Smooth muscle cell (in vitro differentiated cells): ENCODE data around the gene COLGALT1. TPM values are rescaled to one million over a fixed set of nuclear protein-coding genes. Genes with fewer than 3 reads are reported as not detected.

Source experiments
- DNase-seq: peaks from one replicate; lab custom pipeline; 2025; ENCODE audit not compliant: unreplicated experiment; lab: John Stamatoyannopoulos, UW
- H2AFZ ChIP-seq: fragments of 200-600 bp; sonication (generic); 2 replicates; pipeline ENCODE4 v1.6.0; 2016; ENCODE audit warnings: antibody characterized with exemption, low read depth, mild to moderate bottlenecking
- H3F3A ChIP-seq: fragments of 200-600 bp; sonication (generic); 2 replicates; pipeline ENCODE4 v1.6.0; 2017; ENCODE audit warnings: antibody characterized with exemption, low read depth
- H3K27ac ChIP-seq: fragments of 200-600 bp; sonication (generic); 2 replicates; pipeline ENCODE4 v1.5.1; 2016; ENCODE audit warnings: low read depth, mild to moderate bottlenecking
- H3K27me3 ChIP-seq: fragments of 200-600 bp; sonication (generic); 2 replicates; pipeline ENCODE4 v1.6.1; 2016; ENCODE audit warnings: low read depth, mild to moderate bottlenecking
- H3K36me3 ChIP-seq: fragments of 200-600 bp; sonication (generic); 2 replicates; pipeline ENCODE4 v1.5.1; 2016; ENCODE audit warnings: low read depth
- H3K4me1 ChIP-seq: fragments of 200-600 bp; sonication (generic); 2 replicates; pipeline ENCODE4 v1.5.1; 2016; ENCODE audit warnings: low read depth
- H3K4me2 ChIP-seq: fragments of 200-600 bp; sonication (generic); 2 replicates; pipeline ENCODE4 v1.6.0; 2016; ENCODE audit warnings: mild to moderate bottlenecking
- H3K4me3 ChIP-seq: fragments of 200-600 bp; sonication (generic); 2 replicates; pipeline ENCODE4 v1.5.1; 2016; ENCODE audit warnings: mild to moderate bottlenecking
- H3K79me2 ChIP-seq: fragments of 200-600 bp; sonication (generic); 2 replicates; pipeline ENCODE4 v1.6.0; 2016; ENCODE audit warnings: low read depth, mild to moderate bottlenecking
- H3K9ac ChIP-seq: fragments of 200-600 bp; sonication (generic); 2 replicates; pipeline ENCODE4 v1.6.0; 2016; ENCODE audit warnings: low read depth
- H3K9me3 ChIP-seq: fragments of 200-600 bp; sonication (generic); replicated peaks from 2 replicates; pipeline ENCODE4 v1.5.1; 2016; ENCODE audit warnings: low read depth
- H4K20me1 ChIP-seq: fragments of 200-600 bp; sonication (generic); 2 replicates; pipeline ENCODE4 v1.6.0; 2016; ENCODE audit warnings: low read depth
- CTCF ChIP-seq: fragments of 200-600 bp; sonication (generic); IDR thresholded peaks from 2 replicates; pipeline ENCODE4 v1.5.1; 2017; ENCODE audit warnings: borderline replicate concordance, mild to moderate bottlenecking, antibody characterized with exemption; ENCODE audit not compliant: insufficient read depth, poor library complexity, severe bottlenecking
- WGBS: methylation state at CpG from one replicate; pipeline ENCODE4 v1.1.7; 2016; ENCODE audit warnings: low lambda C conversion rate; 5-methylcytosine and 5-hydroxymethylcytosine counted together
- polyA plus RNA-seq: library from polyadenylated mRNA; unstranded; fragments of >200 nt; fragmentation: Nextera tagmentation; extraction: Ambion mirVana; gene quantifications from 2 replicates; pipeline ENCODE4 v1.2.1, GENCODE V29; 2016
- total RNA-seq: library from RNA; depleted of rRNA; stranded (reverse); fragments of >200 nt; gene quantifications from 2 replicates; pipeline ENCODE4 v1.2.3, GENCODE V29; 2014

The COLGALT1 gene
- total and polyA plus RNA-seq, 2 experiments from 2014 or later: 126 to 151 TPM

- no peaks in the 10 kb centered on the region for H4K20me1 ChIP-seq
- no peaks in the 10 kb centered on the region for H3K36me3 ChIP-seq
- no peak for DNase-seq
- no peak overlapping the region for H2AFZ ChIP-seq
- H3K4me2 ChIP-seq: no peak overlapping the region
- no peaks in the 10 kb centered on the region for H3F3A ChIP-seq
- no peaks in the 10 kb centered on the region for H3K79me2 ChIP-seq
- H3K9ac ChIP-seq: no peak overlapping the region
- peaks cover 5% of the 10 kb centered on the region for H3K27me3 ChIP-seq
- H3K27ac ChIP-seq: no peak overlapping the region
- no peak overlapping the region for H3K4me3 ChIP-seq
- 88% methylated on average over 27 of the region's 30 CpGs for WGBS
- no peaks in the 10 kb centered on the region for H3K4me1 ChIP-seq
- no peak for TF ChIP-seq CTCF
- no peaks in the 10 kb centered on the region for H3K9me3 ChIP-seq
Observed at GRCh38 chr19:17540174-17540573, 15.3 kb upstream of the COLGALT1 start.

GRCh38 chr19:17541184-17541759, 14.2 kb upstream of the COLGALT1 start:
- H3K4me3 ChIP-seq: no peak overlapping the region
- no peak overlapping the region for H3K27ac ChIP-seq
- 95% methylated on average over 4 of the region's 4 CpGs for WGBS
- no peak overlapping the region for H2AFZ ChIP-seq
- no peaks in the 10 kb centered on the region for H3K36me3 ChIP-seq
- no peaks in the 10 kb centered on the region for H3K4me1 ChIP-seq
- no peak overlapping the region for H3K4me2 ChIP-seq
- no peaks in the 10 kb centered on the region for H3K9me3 ChIP-seq
- H4K20me1 ChIP-seq: no peaks in the 10 kb centered on the region
- no peak overlapping the region for H3K9ac ChIP-seq
- H3F3A ChIP-seq: no peaks in the 10 kb centered on the region
- H3K79me2 ChIP-seq: no peaks in the 10 kb centered on the region
- TF ChIP-seq CTCF: no peak
- DNase-seq: no peak
- peaks cover 5% of the 10 kb centered on the region for H3K27me3 ChIP-seq

GRCh38 chr19:17542042-17542441, 13.4 kb upstream of the COLGALT1 start:
- no peak overlapping the region for H3K4me2 ChIP-seq
- H3K9ac ChIP-seq: no peak overlapping the region
- H3K9me3 ChIP-seq: no peaks in the 10 kb centered on the region
- no peak for TF ChIP-seq CTCF
- no peak for DNase-seq
- H3K79me2 ChIP-seq: no peaks in the 10 kb centered on the region
- WGBS: 88% methylated on average over 15 of the region's 15 CpGs
- H3K27ac ChIP-seq: no peak overlapping the region
- no peak overlapping the region for H3K4me3 ChIP-seq
- no peak overlapping the region for H2AFZ ChIP-seq
- no peaks in the 10 kb centered on the region for H4K20me1 ChIP-seq
- no peaks in the 10 kb centered on the region for H3K4me1 ChIP-seq
- peaks cover 5% of the 10 kb centered on the region for H3K27me3 ChIP-seq
- H3K36me3 ChIP-seq: no peaks in the 10 kb centered on the region
- no peaks in the 10 kb centered on the region for H3F3A ChIP-seq

GRCh38 chr19:17542793-17543582, 12.5 kb upstream of the COLGALT1 start:
- Histone ChIP-seq H3F3A (no peaks in the 10 kb centered on the region), H3K4me1 (no peaks in the 10 kb centered on the region), H3K79me2 (no peaks in the 10 kb centered on the region), H3K4me2 (no peak overlapping the region), H3K9me3 (no peaks in the 10 kb centered on the region), H3K27me3 (peaks cover 5% of the 10 kb centered on the region), H4K20me1 (no peaks in the 10 kb centered on the region), H2AFZ (no peak overlapping the region), H3K4me3 (no peak overlapping the region), H3K9ac (no peak overlapping the region), H3K27ac (no peak overlapping the region), H3K36me3 (no peaks in the 10 kb centered on the region)
- WGBS: 85% methylated on average over 14 of the region's 14 CpGs
- DNase-seq: no peak
- TF ChIP-seq CTCF: no peak
